PFSK-1 (cell line): ENCODE data around the gene TM2D3.

Experiments used
- FOXP2 ChIP-seq: optimal IDR thresholded peaks from 2 replicates; pipeline ENCODE3; 2011; ENCODE audit warnings: borderline replicate concordance, control low read depth, inconsistent platforms; ENCODE audit not compliant: insufficient read depth; ENCODE audit errors: extremely low read length, extremely low read depth
- POLR2AphosphoS5 ChIP-seq: IDR thresholded peaks from 2 replicates; pipeline ENCODE4 v1.6.1; 2012; ENCODE audit warnings: low read depth, mild to moderate bottlenecking, control low read depth, low read length, moderate library complexity
- REST ChIP-seq, 2 experiments: IDR thresholded peaks; 2 replicates each; pipeline versions ENCODE4 v1.6.1 to v1.8.0; 2011 to 2012; ENCODE audit warnings: low read depth in 2 of 2, low read length in 2 of 2, control low read depth in 1 of 2, inconsistent platforms in 1 of 2, mild to moderate bottlenecking in 1 of 2, moderate library complexity in 1 of 2; ENCODE audit not compliant: insufficient read depth in 1 of 2
- SIN3A ChIP-seq: IDR thresholded peaks from 2 replicates; pipeline ENCODE4 v1.6.1; 2012; ENCODE audit warnings: mild to moderate bottlenecking, low read length, moderate library complexity, borderline replicate concordance; ENCODE audit not compliant: insufficient read depth
- TAF1 ChIP-seq: IDR thresholded peaks from 2 replicates; pipeline ENCODE4 v1.6.1; 2012; ENCODE audit warnings: low read length, control low read depth, borderline replicate concordance; ENCODE audit not compliant: insufficient read depth

TM2D3 gene

GRCh38 chr15:101651554-101652097, 555 bp downstream of the TM2D3 start:
- TF ChIP-seq SIN3A, result peak; percentile 24; the same call in 1 of the 2 replicates
- no peak for TF ChIP-seq POLR2AphosphoS5

- TF ChIP-seq REST (IDR thresholded peaks at IDR 0.05; ENCODE audit: insufficient read depth in 1 of 2, low read depth in 2 of 2, low read length in 2 of 2) (no peak), TAF1 (no peak), SIN3A (no peak), POLR2AphosphoS5 (no peak), FOXP2 (no peak)
Observed at GRCh38 chr15:101650145-101650544, 2.0 kb downstream of the TM2D3 start.

DNA sequence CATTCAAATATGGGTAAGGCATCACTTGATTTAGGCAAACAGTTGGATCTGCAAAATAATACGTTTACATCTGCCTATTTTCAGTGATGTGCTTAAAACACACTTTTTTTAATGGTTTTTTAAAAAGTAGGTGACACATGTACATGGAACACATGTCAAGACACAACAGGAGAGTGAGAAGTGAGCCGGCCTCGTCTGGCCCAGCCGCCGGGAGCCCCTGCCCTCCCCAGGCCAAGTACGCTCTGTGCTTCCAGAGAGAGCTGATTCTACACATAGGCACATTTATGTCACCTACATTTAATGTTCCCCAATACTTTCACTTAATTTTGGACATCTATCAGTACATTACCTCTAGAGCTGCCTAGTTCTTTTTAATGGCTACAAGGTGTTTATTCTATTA, 3.8 kb downstream of the TM2D3 start:
- TF ChIP-seq REST (IDR thresholded peaks at IDR 0.05; ENCODE audit: insufficient read depth in 1 of 2, low read depth in 2 of 2, low read length in 2 of 2), result no peak
- no peak for TF ChIP-seq FOXP2
- no peak for TF ChIP-seq POLR2AphosphoS5
- no peak for TF ChIP-seq SIN3A
- no peak for TF ChIP-seq TAF1

DNA sequence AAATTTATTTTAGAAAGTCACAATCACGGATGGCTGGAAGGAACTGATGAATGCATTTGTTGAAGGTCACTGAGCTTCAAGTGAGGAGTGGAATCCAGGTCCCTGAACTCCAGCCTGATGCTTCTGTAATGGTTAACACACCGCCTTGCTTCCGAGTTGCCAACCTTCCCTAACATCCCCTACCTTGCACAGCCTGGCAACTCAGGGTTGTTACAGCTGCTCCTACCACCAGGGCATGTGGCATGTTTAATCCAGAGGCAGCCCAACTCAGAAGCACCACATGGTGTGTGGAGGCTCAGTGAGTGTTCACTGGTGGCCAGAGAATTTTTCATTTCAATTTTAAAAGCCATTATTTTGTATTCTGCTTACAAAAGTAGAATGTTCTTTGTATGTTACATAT, 4.9 kb downstream of the TM2D3 start:
- TF ChIP-seq FOXP2 (no peak), POLR2AphosphoS5 (no peak), TAF1 (no peak)

DNA sequence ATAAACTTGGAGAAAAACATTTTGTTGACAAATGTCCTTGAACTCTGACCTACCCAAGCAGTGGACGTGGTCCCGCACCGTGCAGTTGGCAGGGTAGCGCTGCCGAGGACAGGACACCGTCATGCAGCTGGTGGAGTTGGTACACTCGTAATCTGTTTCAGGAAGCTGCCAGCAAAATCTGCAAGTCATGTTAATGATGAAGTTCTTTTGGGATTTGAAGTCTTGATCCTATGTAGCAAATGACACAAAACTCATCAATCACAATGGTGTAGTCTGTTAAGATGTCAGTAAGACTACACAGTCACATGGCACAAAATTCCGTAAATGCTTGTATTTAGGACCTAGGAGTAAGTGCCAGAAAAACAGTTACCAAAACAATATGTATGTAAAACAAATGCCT, 5.5 kb downstream of the TM2D3 start:
- TF ChIP-seq SIN3A (no peak), TAF1 (no peak), POLR2AphosphoS5 (no peak), REST (IDR thresholded peaks at IDR 0.05; ENCODE audit: insufficient read depth in 1 of 2, low read depth in 2 of 2, low read length in 2 of 2) (no peak), FOXP2 (no peak)

DNA sequence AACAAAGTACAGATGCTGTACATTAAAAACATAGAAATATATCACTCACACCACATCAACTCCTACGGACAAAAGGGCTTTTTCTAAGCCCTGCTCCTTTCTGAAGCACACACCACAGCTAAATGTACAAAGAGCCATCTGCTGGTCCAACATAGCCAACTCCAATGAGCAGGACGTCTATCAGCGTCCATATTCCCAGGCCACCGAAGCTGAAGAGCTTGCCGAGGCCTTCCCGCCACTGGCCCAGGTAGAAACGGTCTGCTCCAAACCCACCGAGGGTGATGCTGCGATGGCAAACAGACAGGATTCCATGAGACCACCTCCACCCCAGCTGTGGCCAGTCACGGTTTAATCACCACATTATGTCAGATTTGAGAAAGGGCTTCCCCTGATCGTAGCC, 9.8 kb downstream of the TM2D3 start:
- TF ChIP-seq POLR2AphosphoS5 (no peak), FOXP2 (no peak), TAF1 (no peak), SIN3A (no peak), REST (IDR thresholded peaks at IDR 0.05; ENCODE audit: insufficient read depth in 1 of 2, low read depth in 2 of 2, low read length in 2 of 2) (no peak)
